HepG2 (cell line): Measurements from ENCODE around the gene MED19. TPM values are rescaled to one million over a fixed set of nuclear protein-coding genes. Genes with fewer than 3 reads are reported as not detected.

Experiments
- ADNP ChIP-seq: sonication (generic); formaldehyde crosslinking; IDR thresholded peaks from 2 replicates; pipeline ENCODE4 v1.4.0; 2020; ENCODE audit warnings: missing genetic modification reagents
- AHR ChIP-seq: IDR thresholded peaks from 2 replicates; pipeline ENCODE4 v1.6.1; 2018; ENCODE audit warnings: missing genetic modification reagents, missing compliant biosample characterization
- ARNT2 ChIP-seq: sonication (generic); formaldehyde crosslinking; IDR thresholded peaks from 2 replicates; pipeline ENCODE4 v1.8.0; 2022; ENCODE audit warnings: mild to moderate bottlenecking, low read depth, missing genetic modification reagents, moderate library complexity
- MXI1 ChIP-seq: IDR thresholded peaks from 3 replicates; pipeline ENCODE4 v1.6.1; 2012; ENCODE audit warnings: low read depth, low read length, inconsistent platforms, borderline replicate concordance
- NKX3-1 ChIP-seq: sonication (generic); formaldehyde crosslinking; IDR thresholded peaks from 2 replicates; pipeline ENCODE4 v1.5.0; 2020; ENCODE audit warnings: missing genetic modification reagents
- PHF5A ChIP-seq: IDR thresholded peaks from one replicate; pipeline ENCODE4 v1.6.1; 2018; ENCODE audit warnings: low read depth, missing genetic modification reagents; ENCODE audit not compliant: unreplicated experiment
- TSC22D2 ChIP-seq: sonication (generic); formaldehyde crosslinking; IDR thresholded peaks from 2 replicates; pipeline ENCODE4 v1.5.1; 2020; ENCODE audit warnings: missing genetic modification reagents, mild to moderate bottlenecking, borderline replicate concordance
- ZNF260 ChIP-seq: sonication (generic); formaldehyde crosslinking; IDR thresholded peaks from 2 replicates; pipeline ENCODE4 v1.4.0; 2020; ENCODE audit warnings: missing genetic modification reagents, low read depth, mild to moderate bottlenecking, borderline replicate concordance
- ZNF776 ChIP-seq: sonication (generic); formaldehyde crosslinking; IDR thresholded peaks from 2 replicates; pipeline ENCODE4 v1.4.0; 2020; ENCODE audit warnings: mild to moderate bottlenecking, missing genetic modification reagents
- polyA plus RNA-seq, 8 experiments: library from polyadenylated mRNA; depleted of rRNA in 3 of 8; stranded (reverse) in 7 of 8; unstranded in 1 of 8; fragments of >200 nt; fragmentation: Illumina TruSeq in 4 of 8; extraction: Trizol in 4 of 8; gene quantifications; 2 replicates each; pipeline versions ENCODE4 v1.2.1 to v1.2.3, GENCODE V29; 2011 to 2016; ENCODE audit warnings: low read depth in 4 of 8, missing spikeins in 1 of 8, mixed read lengths in 1 of 8; ENCODE audit not compliant: insufficient read depth in 1 of 8
- total RNA-seq, 5 experiments: library from RNA; depleted of rRNA; stranded (reverse); fragments of >200 nt; fragmentation: Illumina TruSeq; extraction: Trizol; gene quantifications; 2 replicates each; pipeline ENCODE4 v1.2.3, GENCODE V29; 2016; ENCODE audit warnings: low read depth in 1 of 5
- TF ChIP-seq, protein P1 (sequence below): fragments of 450-650 bp; IDR thresholded peaks from 2 replicates; pipeline ENCODE4 v1.6.1; 2017; ENCODE audit warnings: mild to moderate bottlenecking
- TF ChIP-seq, protein P2 (sequence below): sonication (generic); formaldehyde crosslinking; IDR thresholded peaks from 2 replicates; pipeline ENCODE4 v1.4.0; 2020; ENCODE audit warnings: mild to moderate bottlenecking, missing genetic modification reagents
- TF ChIP-seq, protein P3 (sequence below): sonication (generic); formaldehyde crosslinking; IDR thresholded peaks from 2 replicates; pipeline ENCODE4 v1.5.0; 2020; ENCODE audit warnings: mild to moderate bottlenecking, missing genetic modification reagents
- TF ChIP-seq, protein P4 (sequence below): sonication (generic); formaldehyde crosslinking; IDR thresholded peaks from 2 replicates; pipeline ENCODE4 v1.5.1; 2020; ENCODE audit warnings: missing genetic modification reagents, mild to moderate bottlenecking, borderline replicate concordance
- TF ChIP-seq, protein P5 (sequence below): sonication (generic); formaldehyde crosslinking; IDR thresholded peaks from 2 replicates; pipeline ENCODE4 v1.5.0; 2020; ENCODE audit warnings: mild to moderate bottlenecking, missing genetic modification reagents
- TF ChIP-seq, protein P6 (sequence below): IDR thresholded peaks from 2 replicates; pipeline ENCODE4 v1.6.1; 2016; ENCODE audit warnings: low read depth

MED19 gene
- total and polyA plus RNA-seq, 2 of the 13 experiments (the other 11 are each of a cell fraction or from before 2014, with no cell fraction given): 12.9 to 13.8 TPM

DNA sequence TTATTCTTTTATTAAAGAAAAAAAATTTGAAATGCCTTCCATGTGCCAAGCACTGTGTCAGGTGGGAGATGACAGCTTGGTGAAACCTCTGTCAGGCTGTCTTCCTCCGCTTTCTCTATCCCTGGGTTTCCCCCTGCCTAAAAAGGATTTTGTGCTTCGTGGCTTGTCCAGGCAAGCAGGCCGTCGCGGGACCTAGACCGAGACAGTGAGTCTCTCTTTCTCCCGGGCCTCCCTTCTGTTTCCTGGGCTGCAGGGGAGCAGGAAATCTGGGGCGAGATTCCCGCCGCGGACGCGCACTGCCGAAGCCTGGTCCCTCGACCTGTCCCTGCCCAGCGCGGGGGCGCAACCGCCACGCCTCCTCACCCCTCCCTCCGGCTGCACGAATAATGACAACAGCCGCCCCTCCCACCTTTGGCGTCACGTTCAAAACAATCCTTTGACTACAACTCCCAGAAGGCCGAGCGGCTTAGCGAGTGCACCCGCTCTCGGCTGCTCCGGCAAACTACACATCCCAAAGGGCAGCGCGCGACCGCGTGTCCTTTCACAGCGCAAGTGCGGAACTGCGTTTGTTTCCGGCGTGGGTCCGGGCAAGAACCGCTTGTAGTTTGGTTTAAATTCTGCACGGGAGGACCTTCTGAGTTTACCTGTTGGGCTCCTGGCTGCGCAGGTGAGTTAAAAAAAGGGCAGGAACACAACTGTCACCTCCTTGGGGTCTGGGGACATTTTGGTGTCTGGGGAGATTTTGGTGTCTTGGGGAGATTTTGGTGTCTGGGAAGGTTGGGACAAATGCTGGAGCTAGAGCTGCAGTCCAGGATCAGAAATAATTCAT lies 54.6 kb downstream of the MED19 start, which contains the start of gene CLP1 (continued):
- TF ChIP-seq ZNF260 (no peak), ZNF776 (CRISPR knock-in tag) (no peak), PHF5A (peak; percentile 65), MXI1 (peak; percentile 95; the same call in 1 of the 3 replicates), AHR (CRISPR knock-in tag) (0 out of 2 replicates have a peak, but pooled peaks have one; percentile 74), ARNT2 (peak; percentile 67; the same call in 1 of the 2 replicates), TSC22D2 (CRISPR knock-in tag) (no peak; the same call in 1 of the 2 replicates), NKX3-1 (no peak), ADNP (CRISPR knock-in tag) (no peak)
- TF ChIP-seq, protein P1, sequence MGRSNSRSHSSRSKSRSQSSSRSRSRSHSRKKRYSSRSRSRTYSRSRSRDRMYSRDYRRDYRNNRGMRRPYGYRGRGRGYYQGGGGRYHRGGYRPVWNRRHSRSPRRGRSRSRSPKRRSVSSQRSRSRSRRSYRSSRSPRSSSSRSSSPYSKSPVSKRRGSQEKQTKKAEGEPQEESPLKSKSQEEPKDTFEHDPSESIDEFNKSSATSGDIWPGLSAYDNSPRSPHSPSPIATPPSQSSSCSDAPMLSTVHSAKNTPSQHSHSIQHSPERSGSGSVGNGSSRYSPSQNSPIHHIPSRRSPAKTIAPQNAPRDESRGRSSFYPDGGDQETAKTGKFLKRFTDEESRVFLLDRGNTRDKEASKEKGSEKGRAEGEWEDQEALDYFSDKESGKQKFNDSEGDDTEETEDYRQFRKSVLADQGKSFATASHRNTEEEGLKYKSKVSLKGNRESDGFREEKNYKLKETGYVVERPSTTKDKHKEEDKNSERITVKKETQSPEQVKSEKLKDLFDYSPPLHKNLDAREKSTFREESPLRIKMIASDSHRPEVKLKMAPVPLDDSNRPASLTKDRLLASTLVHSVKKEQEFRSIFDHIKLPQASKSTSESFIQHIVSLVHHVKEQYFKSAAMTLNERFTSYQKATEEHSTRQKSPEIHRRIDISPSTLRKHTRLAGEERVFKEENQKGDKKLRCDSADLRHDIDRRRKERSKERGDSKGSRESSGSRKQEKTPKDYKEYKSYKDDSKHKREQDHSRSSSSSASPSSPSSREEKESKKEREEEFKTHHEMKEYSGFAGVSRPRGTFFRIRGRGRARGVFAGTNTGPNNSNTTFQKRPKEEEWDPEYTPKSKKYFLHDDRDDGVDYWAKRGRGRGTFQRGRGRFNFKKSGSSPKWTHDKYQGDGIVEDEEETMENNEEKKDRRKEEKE: no peak
- TF ChIP-seq, protein P2, sequence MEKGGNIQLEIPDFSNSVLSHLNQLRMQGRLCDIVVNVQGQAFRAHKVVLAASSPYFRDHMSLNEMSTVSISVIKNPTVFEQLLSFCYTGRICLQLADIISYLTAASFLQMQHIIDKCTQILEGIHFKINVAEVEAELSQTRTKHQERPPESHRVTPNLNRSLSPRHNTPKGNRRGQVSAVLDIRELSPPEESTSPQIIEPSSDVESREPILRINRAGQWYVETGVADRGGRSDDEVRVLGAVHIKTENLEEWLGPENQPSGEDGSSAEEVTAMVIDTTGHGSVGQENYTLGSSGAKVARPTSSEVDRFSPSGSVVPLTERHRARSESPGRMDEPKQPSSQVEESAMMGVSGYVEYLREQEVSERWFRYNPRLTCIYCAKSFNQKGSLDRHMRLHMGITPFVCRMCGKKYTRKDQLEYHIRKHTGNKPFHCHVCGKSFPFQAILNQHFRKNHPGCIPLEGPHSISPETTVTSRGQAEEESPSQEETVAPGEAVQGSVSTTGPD (CRISPR knock-in tag): no peak
- TF ChIP-seq, protein P3, sequence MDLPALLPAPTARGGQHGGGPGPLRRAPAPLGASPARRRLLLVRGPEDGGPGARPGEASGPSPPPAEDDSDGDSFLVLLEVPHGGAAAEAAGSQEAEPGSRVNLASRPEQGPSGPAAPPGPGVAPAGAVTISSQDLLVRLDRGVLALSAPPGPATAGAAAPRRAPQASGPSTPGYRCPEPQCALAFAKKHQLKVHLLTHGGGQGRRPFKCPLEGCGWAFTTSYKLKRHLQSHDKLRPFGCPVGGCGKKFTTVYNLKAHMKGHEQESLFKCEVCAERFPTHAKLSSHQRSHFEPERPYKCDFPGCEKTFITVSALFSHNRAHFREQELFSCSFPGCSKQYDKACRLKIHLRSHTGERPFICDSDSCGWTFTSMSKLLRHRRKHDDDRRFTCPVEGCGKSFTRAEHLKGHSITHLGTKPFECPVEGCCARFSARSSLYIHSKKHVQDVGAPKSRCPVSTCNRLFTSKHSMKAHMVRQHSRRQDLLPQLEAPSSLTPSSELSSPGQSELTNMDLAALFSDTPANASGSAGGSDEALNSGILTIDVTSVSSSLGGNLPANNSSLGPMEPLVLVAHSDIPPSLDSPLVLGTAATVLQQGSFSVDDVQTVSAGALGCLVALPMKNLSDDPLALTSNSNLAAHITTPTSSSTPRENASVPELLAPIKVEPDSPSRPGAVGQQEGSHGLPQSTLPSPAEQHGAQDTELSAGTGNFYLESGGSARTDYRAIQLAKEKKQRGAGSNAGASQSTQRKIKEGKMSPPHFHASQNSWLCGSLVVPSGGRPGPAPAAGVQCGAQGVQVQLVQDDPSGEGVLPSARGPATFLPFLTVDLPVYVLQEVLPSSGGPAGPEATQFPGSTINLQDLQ: no peak
- TF ChIP-seq, protein P4, sequence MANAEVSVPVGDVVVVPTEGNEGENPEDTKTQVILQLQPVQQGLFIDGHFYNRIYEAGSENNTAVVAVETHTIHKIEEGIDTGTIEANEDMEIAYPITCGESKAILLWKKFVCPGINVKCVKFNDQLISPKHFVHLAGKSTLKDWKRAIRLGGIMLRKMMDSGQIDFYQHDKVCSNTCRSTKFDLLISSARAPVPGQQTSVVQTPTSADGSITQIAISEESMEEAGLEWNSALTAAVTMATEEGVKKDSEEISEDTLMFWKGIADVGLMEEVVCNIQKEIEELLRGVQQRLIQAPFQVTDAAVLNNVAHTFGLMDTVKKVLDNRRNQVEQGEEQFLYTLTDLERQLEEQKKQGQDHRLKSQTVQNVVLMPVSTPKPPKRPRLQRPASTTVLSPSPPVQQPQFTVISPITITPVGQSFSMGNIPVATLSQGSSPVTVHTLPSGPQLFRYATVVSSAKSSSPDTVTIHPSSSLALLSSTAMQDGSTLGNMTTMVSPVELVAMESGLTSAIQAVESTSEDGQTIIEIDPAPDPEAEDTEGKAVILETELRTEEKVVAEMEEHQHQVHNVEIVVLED (CRISPR knock-in tag): peak; percentile 98
- TF ChIP-seq, protein P5, sequence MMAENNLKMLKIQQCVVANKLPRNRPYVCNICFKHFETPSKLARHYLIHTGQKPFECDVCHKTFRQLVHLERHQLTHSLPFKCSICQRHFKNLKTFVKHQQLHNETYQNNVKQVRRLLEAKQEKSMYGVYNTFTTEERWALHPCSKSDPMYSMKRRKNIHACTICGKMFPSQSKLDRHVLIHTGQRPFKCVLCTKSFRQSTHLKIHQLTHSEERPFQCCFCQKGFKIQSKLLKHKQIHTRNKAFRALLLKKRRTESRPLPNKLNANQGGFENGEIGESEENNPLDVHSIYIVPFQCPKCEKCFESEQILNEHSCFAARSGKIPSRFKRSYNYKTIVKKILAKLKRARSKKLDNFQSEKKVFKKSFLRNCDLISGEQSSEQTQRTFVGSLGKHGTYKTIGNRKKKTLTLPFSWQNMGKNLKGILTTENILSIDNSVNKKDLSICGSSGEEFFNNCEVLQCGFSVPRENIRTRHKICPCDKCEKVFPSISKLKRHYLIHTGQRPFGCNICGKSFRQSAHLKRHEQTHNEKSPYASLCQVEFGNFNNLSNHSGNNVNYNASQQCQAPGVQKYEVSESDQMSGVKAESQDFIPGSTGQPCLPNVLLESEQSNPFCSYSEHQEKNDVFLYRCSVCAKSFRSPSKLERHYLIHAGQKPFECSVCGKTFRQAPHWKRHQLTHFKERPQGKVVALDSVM (CRISPR knock-in tag): no peak
- TF ChIP-seq, protein P6, sequence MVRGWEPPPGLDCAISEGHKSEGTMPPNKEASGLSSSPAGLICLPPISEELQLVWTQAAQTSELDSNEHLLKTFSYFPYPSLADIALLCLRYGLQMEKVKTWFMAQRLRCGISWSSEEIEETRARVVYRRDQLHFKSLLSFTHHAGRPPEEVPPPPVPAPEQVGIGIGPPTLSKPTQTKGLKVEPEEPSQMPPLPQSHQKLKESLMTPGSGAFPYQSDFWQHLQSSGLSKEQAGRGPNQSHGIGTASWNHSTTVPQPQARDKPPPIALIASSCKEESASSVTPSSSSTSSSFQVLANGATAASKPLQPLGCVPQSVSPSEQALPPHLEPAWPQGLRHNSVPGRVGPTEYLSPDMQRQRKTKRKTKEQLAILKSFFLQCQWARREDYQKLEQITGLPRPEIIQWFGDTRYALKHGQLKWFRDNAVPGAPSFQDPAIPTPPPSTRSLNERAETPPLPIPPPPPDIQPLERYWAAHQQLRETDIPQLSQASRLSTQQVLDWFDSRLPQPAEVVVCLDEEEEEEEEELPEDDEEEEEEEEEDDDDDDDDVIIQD (CRISPR knock-in tag): peak; percentile 56; the same call in 1 of the 2 replicates
